Measurements from ENCODE around the gene MED29.
"Not testable (repeated sequence)": the region's sequence is repeated elsewhere in the genome, so short reads cannot be mapped to it uniquely, and the experiment has no call there.

Gene MED29

DNA sequence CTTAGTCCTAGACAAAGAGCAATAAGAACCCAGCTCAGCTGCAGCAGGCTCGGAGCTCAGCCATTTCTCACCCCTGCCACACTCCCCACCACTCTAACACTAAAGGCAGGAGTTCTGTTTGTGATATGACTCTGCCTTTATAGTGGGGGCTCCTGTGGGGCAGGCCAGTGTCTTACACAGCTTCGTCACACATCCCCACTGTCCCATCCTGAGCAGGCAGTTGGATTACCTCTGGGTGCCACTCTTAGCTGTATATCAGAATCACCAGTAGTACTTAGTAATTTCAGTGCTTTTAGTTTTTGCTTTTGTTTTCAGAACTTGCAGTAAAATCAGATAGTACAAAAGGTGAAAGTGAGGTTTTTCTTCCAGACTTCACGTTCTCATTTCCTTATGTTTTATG is 32.2 kb upstream of the MED29 start:
- Mint-ChIP-seq H3K4me3 (no peak overlapping the region), H3K9me3 (no peaks in the 10 kb centered on the region), H3K27me3 (no peaks in the 10 kb centered on the region), H3K27ac (no peak overlapping the region), H3K36me3 (peaks cover 35 to 56% of the 10 kb centered on the region in 2 donors), H3K4me1 (peaks cover 23 to 28% of the 10 kb centered on the region in 2 donors)
- DNase-seq = no peak
- ATAC-seq (replicated peaks) = no peak

DNA sequence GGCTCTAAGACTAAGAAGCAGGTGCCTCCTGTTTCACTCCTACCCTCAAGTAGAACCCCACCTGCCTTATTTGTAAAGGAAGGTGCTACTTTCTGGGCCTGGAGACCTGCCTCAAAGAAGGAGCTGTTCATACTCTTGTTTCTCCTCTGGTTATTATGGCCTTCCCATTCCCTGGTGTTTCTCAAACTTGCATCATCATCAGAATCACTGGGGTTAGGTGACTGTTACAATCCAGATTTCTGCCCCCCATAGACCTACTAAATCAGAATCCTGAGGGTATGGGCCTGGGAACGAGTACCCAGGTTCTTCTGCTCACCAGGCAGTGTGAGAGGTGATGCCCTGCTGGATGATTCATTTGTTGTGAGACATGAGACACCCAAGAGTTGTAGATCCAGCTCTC is 30.6 kb upstream of the MED29 start:
- Mint-ChIP-seq H3K27ac (no peak overlapping the region), H3K36me3 (peaks cover 33 to 52% of the 10 kb centered on the region in 2 donors), H3K4me3 (no peak overlapping the region), H3K9me3 (no peaks in the 10 kb centered on the region), H3K4me1 (peaks cover 27 to 29% of the 10 kb centered on the region in 2 donors), H3K27me3 (no peaks in the 10 kb centered on the region)
- DNase-seq (no peak), ATAC-seq (replicated peaks) (no peak)

DNA sequence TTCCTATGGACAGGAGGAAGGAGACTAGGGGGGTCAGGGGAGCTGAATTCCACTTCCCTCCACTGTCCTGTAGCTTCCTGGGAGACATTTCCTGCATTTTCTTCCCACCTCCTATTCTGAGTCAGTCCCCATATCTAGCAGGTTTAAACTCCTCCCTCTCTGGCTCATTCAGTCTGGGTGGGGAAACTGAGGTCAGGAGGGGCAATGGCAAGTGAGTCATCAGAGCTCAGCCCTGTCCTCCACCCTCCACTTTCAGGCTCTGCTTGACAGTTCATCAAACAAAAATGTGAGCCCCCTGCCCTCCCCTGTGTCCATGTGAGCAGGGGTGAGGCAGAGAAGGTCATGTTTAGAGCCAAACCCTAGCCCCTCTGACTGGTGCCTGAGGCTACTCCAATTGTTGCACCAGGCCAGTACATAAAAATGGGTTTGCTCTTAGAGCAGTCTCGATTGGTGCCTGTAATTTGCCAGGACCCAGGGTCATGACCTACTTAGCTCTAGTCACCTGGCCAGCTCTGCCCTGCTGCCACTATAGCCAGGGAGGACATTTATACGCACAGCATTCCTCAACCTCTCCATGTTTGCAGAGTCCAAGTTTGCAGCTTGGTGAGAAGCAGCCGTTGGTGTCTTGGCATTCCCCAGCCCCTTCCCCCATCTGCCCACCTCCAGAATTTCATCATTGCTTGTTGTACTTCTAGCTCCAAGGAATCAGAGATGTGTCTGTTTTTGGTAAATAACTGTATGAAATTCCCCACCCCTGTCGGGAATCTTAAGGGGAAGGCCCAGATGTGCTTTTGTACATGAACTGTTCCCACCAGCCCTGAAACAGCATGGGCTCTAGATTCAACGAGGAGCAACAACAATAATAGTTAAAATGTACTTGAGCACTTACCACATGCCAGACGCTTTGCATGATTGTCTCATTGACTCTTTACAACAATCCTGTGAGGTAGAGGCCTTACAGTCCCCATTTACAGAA is 28.2 kb upstream of the MED29 start:
- peaks cover 18 to 40% of the 10 kb centered on the region in 2 donors for H3K36me3 Mint-ChIP-seq
- H3K9me3 Mint-ChIP-seq = no peaks in the 10 kb centered on the region
- H3K4me1 Mint-ChIP-seq = peaks cover 25 to 29% of the 10 kb centered on the region in 2 donors
- no peak overlapping the region for H3K4me3 Mint-ChIP-seq
- ATAC-seq (replicated peaks) (no peak), DNase-seq (no peak)
- no peaks in the 10 kb centered on the region for H3K27me3 Mint-ChIP-seq
- H3K27ac Mint-ChIP-seq = peak overlapping the region; percentile 72

DNA sequence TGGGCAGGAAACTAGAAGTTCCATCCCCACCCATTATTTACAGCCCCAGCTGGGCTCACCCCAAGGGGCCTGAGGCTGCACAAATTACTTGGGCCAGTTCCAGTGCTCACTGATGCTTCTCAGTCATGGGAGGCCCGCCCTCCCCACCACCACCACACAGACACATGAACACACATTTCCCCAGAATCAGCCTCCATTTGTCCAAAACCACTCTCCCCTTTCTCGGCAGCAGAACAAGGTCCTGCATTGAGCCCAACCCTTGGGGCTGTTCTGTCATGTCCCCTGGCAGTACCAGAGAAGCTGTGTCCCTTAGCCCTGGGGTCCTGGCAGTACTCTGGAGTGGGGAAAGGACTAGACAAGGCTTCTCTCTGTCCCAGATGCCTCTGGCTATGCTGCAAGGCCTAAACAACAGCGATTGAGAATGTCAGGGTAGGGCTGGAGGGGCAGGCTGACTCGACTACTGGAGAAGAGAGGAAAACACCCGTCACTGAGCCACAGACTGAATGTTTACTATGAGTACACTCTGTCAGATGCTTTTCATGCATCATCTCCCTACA is 27.2 kb upstream of the MED29 start:
- H3K27ac Mint-ChIP-seq = peak overlapping the region; percentile 72
- peaks cover 19 to 45% of the 10 kb centered on the region in 2 donors for H3K36me3 Mint-ChIP-seq
- no peaks in the 10 kb centered on the region for H3K27me3 Mint-ChIP-seq
- H3K4me1 Mint-ChIP-seq = peaks cover 25 to 29% of the 10 kb centered on the region in 2 donors
- no peaks in the 10 kb centered on the region for H3K9me3 Mint-ChIP-seq
- DNase-seq = peak; percentile 23
- peak overlapping the region in 1 of 2 donors; percentile 36 for H3K4me3 Mint-ChIP-seq
- peak; percentile 86 to 93 for ATAC-seq (replicated peaks)

DNA sequence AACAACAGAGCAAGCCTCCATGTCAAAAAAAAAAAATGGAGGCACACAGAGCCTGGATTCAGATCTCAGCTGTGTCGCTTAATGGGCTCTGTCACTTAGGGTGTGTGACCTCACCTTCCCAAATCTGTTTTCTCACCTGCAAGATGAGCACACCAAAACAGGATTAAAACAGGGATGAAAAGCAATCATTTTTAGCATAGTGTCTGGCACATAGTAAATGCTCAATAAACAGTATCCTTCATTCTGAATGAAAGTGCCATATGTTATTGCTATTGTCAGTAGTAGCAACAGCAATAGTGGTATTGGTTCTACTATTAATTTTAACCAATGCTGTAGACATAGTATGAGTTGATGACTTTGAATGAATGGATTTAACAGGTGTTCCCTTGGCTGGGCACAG is 25.6 kb upstream of the MED29 start:
- no peak for DNase-seq
- H3K4me3 Mint-ChIP-seq = no peak overlapping the region
- no peaks in the 10 kb centered on the region for H3K9me3 Mint-ChIP-seq
- peaks cover 25 to 29% of the 10 kb centered on the region in 2 donors for H3K4me1 Mint-ChIP-seq
- no peaks in the 10 kb centered on the region for H3K27me3 Mint-ChIP-seq
- peaks cover 20 to 44% of the 10 kb centered on the region in 2 donors for H3K36me3 Mint-ChIP-seq
- peak overlapping the region; percentile 5 for H3K27ac Mint-ChIP-seq
- ATAC-seq (replicated peaks) = no peak

DNA sequence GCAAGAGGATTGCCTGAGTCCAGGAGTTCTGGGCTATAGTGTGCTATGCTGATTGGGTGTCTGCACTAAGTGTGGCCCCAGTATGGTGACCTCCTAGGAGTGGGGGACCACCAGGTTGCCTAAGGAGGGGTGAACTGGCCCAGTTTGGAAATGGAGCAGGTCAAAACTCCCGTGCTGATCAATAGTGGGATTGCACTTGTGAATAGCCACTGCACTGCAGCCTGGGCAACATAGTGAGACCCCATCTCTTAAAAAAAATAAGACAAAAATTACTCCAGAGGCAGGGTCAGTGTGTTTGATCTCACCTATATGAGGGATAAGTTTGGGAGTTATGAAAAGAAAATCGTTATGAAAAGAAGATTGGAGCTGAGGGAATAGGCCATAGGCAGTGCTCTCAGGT is 22.0 kb upstream of the MED29 start:
- Mint-ChIP-seq H3K27me3 (no peaks in the 10 kb centered on the region), H3K4me1 (peaks cover 5 to 11% of the 10 kb centered on the region in 2 donors), H3K36me3 (peaks cover 27 to 50% of the 10 kb centered on the region in 2 donors), H3K27ac (no peak overlapping the region), H3K9me3 (no peaks in the 10 kb centered on the region), H3K4me3 (no peak overlapping the region)
- no peak for DNase-seq
- ATAC-seq (replicated peaks) = no peak

DNA sequence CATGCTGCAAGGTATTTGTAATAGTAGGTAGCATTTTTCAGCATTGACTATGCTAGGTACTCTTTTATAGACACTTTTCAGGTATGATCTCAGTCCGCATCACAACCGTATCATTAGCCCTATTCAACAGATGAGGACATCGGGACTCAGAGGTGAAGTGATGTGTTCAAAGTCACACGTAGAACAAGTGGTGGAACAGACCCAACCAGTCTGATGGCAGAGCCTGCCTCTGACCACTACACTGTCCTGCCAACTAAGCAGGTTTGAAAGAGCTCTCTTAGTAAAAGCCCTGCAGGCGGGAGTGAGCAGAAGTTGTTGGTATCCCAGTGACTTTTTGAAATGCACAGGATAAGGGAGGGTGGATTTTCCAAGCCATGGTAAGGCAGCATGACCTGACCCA is 20.4 kb upstream of the MED29 start:
- H3K36me3 Mint-ChIP-seq = peaks cover 22 to 49% of the 10 kb centered on the region in 2 donors

DNA sequence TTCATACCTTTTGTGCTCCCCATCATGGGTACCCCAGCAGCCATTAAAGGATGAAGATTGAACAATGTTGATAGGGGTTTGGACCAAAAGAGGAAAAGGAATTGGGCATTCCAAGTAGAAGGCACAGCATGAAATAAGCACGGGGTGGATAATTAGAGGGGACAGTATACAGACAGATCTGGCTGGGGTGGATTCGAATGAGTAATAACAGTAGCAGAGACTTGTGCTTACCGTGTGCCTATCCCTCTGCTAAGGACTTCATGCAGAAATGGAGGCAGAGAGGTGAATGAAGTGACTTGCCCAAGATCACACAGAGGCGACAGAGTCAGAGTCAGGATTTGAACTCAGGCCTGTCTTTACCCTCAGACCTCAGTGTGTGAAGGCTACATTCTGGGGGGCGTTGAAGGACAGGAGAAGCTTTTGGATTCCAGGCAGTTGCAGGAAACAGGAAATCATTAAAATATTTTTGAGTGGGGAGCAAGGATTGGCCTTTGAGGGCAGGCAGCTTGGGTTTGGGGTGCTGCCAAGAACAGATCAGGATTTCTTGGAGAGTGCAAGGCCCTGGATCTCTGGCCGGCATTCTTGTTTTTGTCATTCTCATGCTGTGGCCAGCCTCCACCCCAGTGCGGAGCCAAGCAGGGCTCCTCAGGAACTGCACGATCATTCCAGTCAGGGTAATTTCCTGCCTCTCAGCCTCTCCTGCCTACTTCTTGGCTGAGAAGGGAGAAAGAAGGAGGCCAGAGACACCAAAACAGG is 19.0 kb upstream of the MED29 start:
- Mint-ChIP-seq H3K27ac (no peak overlapping the region), H3K4me3 (no peak overlapping the region), H3K9me3 (no peaks in the 10 kb centered on the region), H3K27me3 (no peaks in the 10 kb centered on the region), H3K36me3 (peaks cover 29 to 59% of the 10 kb centered on the region in 2 donors), H3K4me1 (peaks cover 0 to 6% of the 10 kb centered on the region in 2 donors)
- ATAC-seq (replicated peaks) (no peak), DNase-seq (no peak)

More for the DNA sequence above, 20.4 kb upstream of the MED29 start:
- Mint-ChIP-seq H3K27ac (no peak overlapping the region), H3K4me3 (no peak overlapping the region), H3K9me3 (no peaks in the 10 kb centered on the region), H3K27me3 (no peaks in the 10 kb centered on the region), H3K4me1 (peaks cover 0 to 6% of the 10 kb centered on the region in 2 donors)
- DNase-seq = no peak
- ATAC-seq (replicated peaks) = no peak

DNA sequence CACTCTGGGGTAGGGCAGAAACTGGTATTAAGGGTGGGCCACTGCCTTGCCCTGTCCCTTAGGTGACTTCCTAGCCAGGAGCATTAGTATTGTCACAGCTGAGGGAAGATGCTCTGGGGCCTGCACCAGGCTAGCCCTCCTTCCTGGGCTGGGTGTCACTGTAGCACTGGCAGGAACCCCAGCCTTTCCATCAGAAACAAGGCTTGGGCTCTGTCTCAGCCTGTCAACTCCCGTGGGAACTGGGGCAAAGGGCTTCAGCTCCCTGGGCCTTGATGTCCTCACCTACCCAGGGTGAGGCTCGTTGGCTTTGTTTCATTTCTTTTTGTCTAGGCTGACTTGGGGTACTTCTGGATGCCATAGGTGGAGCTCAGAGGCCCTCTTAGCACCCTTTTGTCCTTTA is 18.2 kb upstream of the MED29 start:
- no peak for DNase-seq
- ATAC-seq (replicated peaks) = no peak
- Mint-ChIP-seq H3K4me3 (no peak overlapping the region), H3K9me3 (no peaks in the 10 kb centered on the region), H3K27ac (peak overlapping the region; percentile 82), H3K36me3 (peaks cover 31 to 64% of the 10 kb centered on the region in 2 donors), H3K27me3 (no peaks in the 10 kb centered on the region), H3K4me1 (peaks cover 0 to 6% of the 10 kb centered on the region in 2 donors)

DNA sequence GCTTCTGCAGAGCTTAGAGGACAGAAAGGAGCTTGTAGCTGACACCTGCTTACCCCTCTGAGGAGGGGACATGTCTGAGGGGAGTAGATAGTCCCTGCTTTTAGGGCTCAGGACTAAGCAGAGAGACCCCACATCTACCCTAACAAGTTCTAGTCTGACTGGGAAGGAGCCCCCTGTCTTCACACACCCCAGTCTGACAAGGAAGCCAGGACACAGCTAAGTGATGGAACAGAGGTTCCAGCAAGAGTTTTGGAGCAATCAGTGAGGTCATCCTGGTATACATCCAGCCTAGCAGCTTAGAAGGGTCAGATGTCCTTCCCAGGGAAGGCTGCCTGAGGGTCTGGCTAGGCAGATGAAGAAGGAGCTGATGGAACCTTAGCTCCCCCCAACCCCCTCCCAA is 15.2 kb upstream of the MED29 start:
- H3K27me3 Mint-ChIP-seq = no peaks in the 10 kb centered on the region
- peaks cover 36 to 56% of the 10 kb centered on the region in 2 donors for H3K36me3 Mint-ChIP-seq
- H3K4me1 Mint-ChIP-seq = peaks cover 0 to 6% of the 10 kb centered on the region in 2 donors
- H3K9me3 Mint-ChIP-seq = no peaks in the 10 kb centered on the region
- DNase-seq = no peak
- H3K27ac Mint-ChIP-seq = no peak overlapping the region
- H3K4me3 Mint-ChIP-seq = no peak overlapping the region
- ATAC-seq (replicated peaks) = no peak

DNA sequence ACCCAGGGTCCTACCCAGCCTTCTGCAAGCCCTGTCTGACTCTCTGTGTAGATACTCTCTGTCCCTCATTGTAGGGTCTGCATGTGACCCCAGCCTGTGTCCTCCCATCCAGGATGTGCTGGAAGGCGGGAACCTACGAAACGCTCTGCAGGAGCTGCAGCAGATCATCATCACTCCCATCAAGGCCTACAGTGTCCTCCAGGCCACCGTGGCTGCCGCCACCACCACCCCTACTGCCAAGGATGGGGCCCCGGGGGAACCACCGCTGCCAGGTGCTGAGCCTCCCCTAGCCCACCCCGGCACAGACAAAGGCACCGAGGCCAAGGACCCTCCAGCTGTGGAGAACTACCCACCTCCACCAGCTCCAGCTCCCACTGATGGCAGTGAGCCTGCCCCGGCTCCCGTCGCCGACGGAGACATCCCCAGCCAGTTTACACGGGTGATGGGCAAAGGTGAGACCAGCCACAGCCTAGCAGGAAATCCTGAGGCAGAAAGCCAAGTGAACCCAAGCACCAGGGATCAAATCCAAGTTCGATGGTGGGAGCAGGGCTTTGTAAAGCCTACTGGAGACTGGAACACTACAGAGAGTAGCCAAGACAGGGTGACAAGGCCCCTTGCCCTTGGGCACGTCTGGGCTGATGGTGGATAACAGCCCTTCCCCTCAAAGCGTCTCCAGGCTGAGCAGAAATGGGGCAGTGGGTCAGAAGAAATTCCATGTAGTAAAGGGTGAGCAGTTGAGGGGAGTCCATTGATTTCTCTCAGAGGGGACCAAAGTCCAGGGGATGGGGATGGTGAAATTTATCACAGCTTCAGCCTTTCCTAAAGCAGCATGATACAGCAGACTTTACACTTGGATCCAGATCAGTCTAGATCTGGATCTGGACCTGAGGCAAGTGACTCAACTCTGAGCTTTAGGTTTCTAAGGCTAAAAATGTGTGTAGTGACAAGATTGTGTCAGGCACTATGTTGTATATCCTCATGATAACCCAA is 13.5 kb upstream of the MED29 start:
- H3K27me3 Mint-ChIP-seq = no peaks in the 10 kb centered on the region
- peaks cover 35 to 60% of the 10 kb centered on the region in 2 donors for H3K36me3 Mint-ChIP-seq
- H3K9me3 Mint-ChIP-seq = no peaks in the 10 kb centered on the region
- H3K4me1 Mint-ChIP-seq = peaks cover 0 to 2% of the 10 kb centered on the region in 2 donors
- no peak for DNase-seq
- no peak overlapping the region for H3K4me3 Mint-ChIP-seq
- ATAC-seq (replicated peaks) = no peak
- H3K27ac Mint-ChIP-seq = peak overlapping the region; percentile 68

DNA sequence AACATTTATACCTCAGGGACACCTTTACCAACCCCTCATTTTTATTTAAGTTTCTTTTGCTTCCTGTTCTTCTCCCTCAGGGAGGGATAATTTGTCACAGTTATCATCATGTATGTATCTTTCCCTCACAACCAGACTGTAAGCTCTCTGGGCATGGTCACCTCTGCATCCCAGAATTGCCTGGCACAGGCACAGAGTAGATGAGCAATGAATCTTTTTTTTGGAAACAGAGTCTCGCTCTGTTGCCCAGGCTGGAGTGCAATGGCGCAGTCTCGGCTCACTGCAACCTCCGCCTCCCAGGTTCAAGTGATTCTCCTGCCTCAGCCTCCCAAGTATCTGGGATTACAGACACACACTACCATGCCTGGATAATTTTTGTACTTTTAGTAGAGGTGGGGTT is 11.8 kb upstream of the MED29 start:
- not testable (repeated sequence) for H3K27me3 Mint-ChIP-seq; H3K4me1 Mint-ChIP-seq; ATAC-seq (replicated peaks); DNase-seq; H3K4me3 Mint-ChIP-seq; H3K9me3 Mint-ChIP-seq
- H3K27ac Mint-ChIP-seq = peak overlapping the region; percentile 2
- H3K36me3 Mint-ChIP-seq = peaks cover 34 to 69% of the 10 kb centered on the region in 2 donors

DNA sequence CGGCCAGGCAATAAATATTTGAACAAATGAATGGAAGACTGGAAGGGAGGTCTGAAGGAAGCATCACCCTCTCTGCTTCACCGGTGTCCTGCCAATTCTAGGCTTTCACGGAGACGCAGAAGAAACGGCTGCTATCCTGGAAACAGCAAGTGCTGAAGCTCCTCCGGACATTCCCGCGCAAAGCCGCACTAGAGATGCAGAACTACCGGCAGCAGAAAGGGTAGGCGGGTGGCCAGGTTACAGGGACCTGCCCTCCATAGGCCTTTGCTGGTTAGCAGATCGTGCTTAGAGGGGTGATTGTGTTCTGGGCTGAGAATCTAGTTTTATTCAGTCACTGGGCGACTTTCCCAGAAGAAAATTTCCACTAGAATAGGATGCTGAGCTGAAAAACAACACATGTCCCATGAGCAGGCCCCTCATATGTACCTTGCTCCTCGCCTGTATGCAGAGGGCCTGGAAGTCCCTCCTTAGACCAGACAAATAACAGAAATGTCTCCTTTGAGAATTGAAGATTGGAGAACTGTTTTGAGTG is 11.2 kb upstream of the MED29 start:
- Mint-ChIP-seq H3K4me3 (no peak overlapping the region), H3K4me1 (peaks cover 1 to 3% of the 10 kb centered on the region in 2 donors), H3K27me3 (no peaks in the 10 kb centered on the region), H3K9me3 (no peaks in the 10 kb centered on the region), H3K27ac (no peak overlapping the region), H3K36me3 (peaks cover 36 to 69% of the 10 kb centered on the region in 2 donors)
- no peak for DNase-seq
- ATAC-seq (replicated peaks) = no peak

Measured in stimulated activated naive B cell treated with anti-CD40 and anti-IgM and Interleukin-4, amounts not matched to agents 10 μg/mL and 1 μg/mL and 100 μg/mL, for 72 hours (primary cell).